T-helper 1 cell (primary cell): Measurements from ENCODE around the gene FRAT1.
A peak's percentile ranks its signal among the peaks of the same experiment; 100 is the strongest.
"Not testable (repeated sequence)": the region's sequence is repeated elsewhere in the genome, so short reads cannot be mapped to it uniquely, and the experiment has no call there.

Source experiments
- DNase-seq, 5 donors: peaks; one replicate each; pipeline ENCODE4 v3.0.0-alpha.2; 2012 to 2020

FRAT1 gene

DNA sequence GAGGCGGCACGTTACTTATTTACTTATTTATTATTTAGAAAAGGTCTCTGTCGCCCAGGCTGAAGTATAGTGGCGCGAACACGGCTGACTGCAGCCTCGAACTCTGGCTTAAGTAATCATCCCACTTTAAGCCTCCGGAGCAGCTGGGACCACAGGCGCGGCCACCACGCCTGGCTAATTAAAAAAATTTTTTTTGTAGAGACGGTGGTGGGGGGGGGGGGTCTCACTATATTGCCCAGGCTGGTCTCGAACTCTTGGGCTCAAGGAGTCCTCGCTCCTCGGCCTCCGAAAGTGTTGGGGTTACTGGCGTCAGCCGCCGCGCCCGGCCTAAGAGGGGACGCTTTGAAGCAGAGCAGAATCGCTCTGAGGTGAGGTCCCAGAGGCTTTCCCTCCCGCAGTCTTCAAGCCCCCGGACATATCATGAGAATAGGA is 16.1 kb downstream of the FRAT1 start:
- DNase-seq = no peak

DNA sequence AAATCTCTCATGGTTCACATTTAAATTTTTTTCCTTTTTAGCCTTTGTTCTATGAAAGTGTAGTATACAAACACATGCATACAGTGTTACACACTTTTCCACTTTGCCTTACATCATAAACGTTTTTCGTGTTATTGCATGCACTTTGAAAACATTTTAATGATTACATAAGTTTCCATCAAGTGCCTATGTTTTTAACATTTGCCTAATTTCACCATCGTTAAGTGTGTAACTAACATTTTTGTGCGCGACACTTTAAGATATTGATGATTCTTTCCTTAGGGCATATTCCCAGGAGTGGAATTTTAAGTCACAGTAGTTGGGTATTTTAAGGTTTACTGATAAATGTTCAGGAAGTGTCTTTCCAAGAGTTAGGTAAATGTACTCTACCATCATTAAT is 16.9 kb downstream of the FRAT1 start:
- no peak for DNase-seq

DNA sequence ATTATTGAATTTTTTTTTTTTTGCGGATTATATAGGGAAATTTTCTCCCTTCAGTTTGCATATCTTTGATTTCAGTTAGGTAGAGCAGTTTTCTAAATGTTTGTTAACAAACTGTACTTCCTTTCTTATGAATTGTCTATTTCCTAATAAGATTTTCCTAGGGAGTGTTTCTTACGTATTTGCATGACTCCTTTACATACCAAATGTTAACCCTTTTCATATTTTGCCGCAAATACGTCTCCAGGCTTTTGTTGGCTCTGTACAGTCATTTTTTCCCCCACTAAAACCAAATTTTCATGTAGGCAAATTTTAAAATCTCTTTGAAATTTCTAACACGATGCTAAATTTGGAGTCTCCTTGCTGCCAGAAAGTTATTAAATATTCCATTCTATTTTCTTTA is 17.4 kb downstream of the FRAT1 start:
- DNase-seq = no peak

DNA sequence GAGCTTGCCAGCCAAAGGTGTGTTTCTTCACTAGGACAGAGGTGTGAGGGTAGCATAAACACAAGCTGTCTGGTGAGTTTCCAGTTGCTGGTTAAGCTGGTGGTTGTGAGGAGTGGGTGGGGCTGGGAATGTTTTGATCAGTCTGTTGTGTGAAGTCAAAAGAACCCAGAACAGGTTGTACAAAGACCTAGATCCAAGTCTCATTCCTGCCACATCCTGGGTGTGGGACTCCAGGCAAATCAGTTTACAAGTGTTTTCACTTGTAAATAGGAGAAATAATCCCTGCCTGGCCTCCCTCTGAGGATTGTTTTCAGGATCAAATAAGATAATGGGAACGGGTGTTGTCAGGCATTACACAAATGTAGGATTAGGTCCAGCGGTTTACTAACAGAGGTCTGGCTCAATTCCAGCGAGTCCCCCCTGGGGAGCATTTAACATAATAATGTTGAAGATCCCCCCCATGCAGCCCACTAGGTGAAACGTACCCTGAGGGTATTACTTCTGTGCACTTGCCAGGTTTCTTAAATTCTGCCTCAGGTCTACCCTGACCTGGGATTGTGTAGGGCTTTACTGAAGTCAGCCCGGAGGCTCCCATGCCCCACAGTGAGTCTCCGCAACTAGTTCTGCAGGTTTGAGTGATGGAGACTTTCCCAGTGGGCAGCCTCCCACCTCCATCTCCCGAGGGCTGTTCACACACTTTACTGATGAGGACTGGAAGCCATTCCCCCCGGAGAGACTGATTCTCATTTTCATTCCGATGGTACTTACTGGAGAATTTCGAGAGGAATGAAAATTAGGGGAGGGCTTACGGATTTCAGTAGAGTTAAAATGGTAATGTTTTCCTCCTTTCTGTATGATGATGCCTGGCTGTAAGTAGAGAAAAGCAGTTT is 18.1 kb downstream of the FRAT1 start:
- DNase-seq = no peak

DNA sequence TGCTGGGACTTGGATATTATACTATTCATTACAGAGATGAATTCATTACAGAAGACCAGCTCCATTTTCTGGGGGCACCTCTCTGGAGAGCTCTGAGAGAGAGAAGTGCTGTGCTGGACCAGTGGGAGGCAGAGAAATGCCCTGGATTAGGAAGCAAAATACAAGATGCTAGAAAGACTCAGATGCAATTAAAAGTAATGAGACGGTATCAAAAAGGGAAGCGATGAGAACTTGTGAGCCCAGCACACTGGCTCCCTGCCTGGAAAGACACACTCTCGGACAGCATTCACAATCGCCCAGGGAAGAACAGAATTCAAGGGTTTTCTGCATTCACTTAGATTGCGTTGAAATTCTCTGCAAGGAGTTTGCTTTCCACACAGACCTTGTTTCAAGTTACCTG is 19.0 kb downstream of the FRAT1 start:
- DNase-seq = no peak

DNA sequence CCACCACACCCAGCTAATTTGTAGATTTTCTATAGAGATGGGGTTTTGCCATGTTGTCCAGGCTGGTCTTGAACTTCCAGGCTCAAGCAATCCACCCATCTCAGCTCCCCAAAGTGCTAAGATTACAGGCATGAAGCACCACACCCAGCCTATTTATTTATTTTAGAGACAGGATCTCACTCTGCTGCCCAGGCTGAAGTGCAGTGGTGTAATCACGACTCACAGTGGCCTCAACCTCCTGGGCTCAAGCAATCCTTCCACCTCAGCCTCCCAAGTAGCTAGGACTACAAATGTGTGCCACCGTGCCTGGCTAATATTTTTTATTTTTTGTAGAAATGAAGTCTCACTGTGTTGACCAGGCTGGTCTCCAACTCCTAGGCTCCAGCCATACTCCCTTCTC is 22.3 kb downstream of the FRAT1 start:
- DNase-seq = no peak

DNA sequence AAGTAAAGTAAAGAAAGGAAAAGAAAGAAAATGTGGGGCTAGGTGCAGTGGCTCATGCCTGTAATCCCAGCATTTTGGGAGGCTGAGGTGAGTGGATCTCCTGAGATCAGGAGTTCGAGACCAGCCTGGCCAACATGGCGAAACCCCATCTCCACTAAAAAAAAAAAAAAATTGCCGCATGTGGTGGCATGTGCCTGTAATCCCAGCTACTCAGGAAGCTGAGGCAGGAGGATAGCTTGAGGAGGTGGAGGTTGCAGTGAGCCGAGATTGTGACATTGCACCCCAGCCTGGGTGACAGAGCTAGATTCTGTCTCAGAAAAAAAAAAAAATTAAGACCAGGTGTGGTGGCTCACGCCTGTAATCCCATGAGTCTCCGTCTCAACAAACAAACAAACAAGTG is 24.6 kb downstream of the FRAT1 start:
- DNase-seq = not testable (repeated sequence)

DNA sequence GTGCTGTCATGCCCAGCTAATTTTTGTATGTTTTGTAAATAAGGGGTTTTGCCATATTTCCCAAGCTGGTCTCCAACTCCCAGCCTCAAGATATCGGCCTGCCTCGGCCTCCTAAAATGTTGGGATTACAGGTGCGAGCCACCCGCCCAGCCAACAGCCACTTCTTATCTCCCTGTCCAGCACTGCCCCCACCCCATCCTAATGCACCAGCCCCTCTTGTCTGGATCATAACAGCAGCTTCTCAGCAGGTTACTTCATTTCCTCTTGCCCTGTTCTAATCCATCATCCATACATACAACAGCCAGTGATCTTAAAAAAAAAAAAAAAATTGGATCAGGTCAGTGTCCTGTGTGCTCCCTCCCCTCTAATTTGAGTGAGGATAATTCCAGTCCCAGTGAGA is 28.2 kb downstream of the FRAT1 start:
- no peak for DNase-seq

DNA sequence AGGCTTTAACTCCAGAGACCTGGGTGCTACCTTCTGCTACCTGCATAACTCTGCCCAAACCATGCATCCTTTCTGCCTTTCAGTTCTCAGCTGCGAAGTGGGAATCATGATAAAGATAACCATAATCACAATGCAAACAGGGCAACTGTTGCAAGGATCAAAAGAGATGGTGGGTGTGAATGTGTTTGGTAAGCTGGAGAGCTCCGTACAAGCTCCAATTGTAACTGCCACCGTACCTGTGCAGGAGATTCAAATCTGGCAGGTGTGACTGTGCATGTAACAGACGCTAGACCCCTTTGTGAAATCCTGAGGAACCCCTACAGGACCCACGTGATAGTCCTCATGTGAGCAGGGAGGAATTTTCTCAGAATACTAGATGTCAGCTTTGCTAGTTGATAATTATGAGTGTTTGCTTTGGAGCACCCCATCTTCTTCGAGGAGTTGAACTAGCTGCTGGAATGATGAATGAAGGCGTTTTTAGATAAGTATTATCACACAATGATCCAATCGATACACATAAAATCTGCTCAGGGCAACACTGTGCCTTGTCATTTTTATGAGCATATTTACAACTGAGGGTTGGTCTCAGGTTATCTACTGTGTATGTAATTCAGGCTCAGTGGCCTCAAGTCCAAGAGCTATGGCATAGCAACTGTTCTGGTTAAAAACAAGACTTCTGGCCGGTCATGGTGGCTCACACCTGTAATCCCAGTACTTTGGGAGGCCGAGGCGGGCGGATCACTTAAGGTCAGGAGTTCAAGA is 30.9 kb downstream of the FRAT1 start:
- DNase-seq = no peak

DNA sequence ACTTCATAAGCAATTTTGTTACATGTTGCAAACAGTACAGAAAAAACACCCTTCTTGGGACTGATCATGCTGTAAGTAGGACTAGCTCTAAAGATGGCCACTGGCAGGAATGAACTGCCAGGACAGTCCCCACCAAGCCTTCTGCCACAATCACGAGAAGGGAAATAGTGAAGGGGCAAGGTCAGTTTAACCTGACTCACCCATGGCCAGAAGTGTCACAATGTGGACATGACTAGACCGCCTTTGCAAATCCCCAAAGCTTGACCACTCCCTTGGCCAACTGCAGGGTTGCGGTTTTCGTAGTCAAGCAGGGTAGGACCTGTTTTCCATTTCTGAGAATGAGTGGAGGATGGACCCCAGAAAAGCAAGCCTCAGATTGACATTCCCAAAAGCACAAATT is 34.9 kb downstream of the FRAT1 start:
- DNase-seq = no peak

DNA sequence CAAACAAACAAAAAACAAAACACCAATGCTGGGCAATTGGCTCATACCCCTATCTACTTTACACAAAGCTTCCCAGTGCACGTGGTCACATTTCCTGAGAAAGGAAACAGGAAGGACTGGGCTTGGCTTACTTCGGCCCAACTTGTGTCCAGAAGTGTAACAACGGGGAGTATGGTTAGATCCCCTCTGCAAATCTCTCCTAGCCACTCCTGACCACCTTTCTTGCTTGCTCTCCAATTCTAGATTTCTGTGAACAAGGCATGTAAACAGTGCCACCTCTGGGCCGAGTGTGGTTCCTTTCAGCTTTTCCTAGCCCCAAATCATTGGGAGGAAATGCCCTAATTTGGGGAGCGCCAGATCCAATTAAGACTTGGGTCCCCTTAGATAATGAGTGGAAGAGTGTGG is 36.5 kb downstream of the FRAT1 start:
- peak in 1 of 5 donors; percentile 13 for DNase-seq

DNA sequence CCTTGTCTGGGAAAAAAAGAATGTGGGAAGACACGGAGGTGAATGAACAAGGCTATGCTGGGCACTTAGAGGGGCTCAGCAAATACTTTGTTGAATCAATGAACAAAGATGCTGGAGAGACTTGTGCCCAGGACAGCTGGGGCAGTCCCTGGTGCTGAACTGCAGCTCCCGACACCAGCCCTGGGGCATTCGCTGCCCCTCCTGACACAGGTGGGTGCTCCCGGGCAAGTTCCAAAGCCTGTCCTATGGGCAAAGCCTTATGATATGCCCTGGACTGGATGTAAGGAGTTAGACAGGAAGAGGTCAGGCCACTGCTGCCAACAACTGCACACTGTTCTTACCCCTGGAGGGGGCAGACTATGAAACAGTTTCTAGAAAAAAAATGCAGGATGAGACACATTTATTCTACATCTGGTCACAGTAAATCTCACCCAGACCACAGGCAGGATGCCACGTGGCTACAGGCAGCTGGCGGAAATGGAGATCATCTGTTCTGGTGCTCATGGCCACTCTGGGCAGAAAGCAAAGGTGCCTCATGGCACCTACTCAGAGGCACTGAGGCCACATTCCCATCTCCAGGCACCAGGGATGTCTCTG is 37.3 kb downstream of the FRAT1 start:
- DNase-seq = no peak

DNA sequence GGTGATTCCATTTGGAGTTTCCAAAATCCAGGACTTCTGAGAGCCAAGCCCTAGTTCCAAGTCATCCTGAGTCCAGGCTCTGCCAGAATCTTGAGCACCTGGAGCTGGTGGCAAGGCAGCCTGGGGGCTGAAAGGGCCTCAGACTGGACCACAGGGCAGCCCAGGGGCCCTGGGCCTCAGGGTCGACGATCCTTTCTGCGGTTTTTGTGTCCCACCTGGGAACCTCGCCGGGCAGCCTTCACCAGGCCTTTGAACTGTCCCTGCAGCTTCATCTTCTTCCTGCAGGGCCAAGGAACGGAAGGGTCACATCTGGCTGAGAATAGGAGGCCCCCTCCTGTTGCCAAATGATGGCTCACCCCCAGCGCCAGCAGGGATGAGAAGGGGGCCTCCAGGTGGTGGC is 37.8 kb downstream of the FRAT1 start:
- DNase-seq = no peak

DNA sequence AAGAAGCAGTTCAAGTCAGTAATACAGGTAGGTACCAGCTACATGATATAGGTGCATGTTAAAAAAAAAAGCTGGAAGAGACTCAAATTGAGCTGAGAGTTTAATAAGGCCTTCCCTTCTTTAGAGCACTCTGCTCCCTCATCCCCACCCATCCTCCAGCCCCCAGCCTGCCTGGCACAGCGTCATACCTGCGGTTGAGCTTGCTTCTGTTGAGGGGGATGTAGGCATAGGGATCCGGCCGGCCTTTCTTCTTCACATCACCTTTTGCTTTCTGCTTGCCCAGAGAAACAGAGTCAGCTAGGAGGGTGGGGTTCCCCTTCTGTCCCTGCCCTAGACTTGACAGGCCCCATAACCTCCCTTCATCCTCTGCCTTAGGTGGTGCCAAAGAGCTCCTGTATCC is 39.3 kb downstream of the FRAT1 start:
- DNase-seq = no peak

DNA sequence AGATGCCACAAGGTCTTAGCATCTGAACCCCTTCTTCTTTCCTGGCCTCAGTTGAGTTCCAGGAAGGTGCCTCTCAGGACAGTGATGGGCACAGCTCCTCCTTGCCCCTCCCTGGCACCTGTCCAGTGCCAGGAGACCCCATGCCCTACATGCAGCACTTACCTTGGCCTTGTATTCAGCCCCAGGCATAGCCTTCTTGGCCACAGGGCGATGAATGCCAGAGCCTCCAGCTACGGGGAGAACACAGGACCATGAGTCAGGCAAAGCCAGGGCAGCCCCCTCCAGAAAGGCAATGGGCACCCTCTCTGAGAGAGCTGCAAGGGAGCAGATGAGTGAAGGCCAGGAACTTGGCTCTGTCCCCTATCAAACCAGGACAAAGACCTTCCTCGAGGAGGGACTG is 39.7 kb downstream of the FRAT1 start:
- DNase-seq = no peak

DNA sequence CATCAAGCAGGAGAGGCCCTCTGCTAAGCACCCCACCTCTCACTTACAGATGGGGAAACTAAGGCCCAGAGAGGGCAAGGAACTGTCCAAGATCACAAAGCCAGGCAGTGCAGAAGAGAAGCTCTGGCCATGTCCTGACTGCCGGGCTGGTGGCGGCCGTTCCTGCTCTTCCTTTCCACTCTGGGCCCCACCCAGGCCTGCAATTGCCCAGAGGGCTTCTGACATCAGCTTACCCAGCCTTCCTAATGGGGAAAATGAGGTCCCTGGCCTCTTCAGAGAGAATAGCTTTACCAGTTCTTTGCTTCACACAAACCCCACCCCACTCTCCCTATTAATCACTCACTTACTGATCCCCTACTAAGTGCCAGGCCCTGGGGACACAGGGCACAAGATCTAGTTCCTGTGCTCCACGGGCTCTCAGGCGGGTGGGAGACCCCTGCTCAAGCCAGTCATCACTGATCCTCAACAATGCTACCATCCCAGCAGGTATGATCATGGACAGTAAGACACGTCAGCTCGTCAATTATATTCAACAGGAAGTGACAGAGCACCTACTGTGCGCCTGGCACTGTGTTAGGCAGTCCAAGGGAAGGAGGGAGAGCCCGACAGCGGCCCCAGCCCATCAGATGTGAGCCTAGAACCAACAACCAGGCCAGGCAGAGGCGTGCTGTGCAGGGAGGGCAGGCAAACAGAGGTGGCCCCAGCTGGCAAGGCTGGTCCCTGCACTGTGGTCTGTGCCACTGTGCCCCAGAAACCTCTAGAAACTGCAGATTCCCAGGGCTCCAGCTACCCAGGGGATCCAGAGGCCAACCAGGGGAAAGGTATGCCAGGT is 41.9 kb downstream of the FRAT1 start:
- no peak for DNase-seq

DNA sequence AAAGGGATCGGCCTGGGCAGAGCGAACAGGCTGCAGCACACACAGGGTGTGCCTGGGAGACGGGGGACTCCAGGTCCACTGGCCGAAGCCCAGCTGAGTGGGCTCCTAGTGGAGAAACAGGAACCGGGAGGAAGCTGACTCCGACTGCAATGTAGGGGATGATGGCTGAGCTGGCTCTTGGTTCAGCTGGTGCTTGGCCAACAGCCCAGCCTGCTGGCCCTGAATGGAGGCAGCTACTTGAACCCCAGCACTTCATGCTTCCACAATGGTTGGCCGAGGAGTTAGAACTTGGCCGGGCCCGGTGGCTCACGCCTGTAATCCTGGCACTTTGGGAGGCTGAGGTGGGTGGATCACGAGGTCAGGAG is 42.4 kb downstream of the FRAT1 start:
- DNase-seq = no peak

DNA sequence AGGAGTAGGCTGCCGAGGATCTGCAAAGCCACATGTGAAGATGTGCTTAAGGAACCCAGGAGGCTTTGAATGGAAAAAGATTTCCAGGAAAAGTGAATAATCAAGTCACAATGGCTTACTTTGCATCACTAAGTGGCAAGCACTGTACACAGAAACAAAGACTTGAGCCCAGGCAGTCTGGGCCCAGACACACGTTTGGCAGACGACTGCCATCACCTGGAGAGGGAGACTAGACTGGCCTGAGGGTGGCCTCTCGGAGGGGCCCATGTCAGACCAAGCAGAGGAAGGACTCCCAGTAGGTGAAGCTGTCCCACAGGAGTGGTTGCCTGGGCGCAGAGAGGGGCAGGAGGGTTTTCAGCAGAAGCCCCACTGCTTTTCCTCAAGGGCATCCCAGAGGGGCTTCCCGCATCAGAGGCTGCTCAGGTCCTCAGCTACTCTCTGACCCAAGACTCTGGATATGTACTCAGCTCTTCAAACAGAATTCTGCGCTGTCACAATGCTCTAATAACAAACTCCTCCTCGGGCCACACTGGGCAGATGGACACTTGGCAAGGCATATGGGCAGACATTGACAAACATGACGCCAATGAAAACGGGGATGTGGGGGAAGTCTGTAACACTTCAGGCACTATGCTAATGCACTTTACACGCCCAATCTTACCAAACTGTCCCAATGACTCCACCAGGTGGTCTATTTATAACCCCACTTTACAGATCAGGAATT is 43.4 kb downstream of the FRAT1 start:
- DNase-seq = no peak

DNA sequence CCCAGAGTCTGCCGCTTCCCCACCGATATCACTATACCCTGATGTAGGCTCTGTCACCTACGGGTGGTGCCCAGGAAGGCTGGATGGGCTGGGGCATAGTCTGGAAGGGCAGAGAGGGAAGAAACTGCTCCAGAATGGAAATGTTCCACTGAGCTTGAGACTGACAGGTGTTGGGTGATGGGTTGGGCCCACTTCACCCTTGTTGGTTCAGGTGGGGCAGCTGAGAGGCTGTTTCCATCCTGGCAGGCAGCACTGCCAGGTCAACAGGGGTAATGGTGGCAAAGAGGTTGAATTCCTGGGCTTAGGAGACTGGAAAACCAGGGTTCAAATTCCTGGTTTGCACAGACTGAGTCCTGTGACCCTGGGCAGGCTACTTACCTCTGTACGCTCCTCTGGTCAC is 44.0 kb downstream of the FRAT1 start:
- DNase-seq = no peak

DNA sequence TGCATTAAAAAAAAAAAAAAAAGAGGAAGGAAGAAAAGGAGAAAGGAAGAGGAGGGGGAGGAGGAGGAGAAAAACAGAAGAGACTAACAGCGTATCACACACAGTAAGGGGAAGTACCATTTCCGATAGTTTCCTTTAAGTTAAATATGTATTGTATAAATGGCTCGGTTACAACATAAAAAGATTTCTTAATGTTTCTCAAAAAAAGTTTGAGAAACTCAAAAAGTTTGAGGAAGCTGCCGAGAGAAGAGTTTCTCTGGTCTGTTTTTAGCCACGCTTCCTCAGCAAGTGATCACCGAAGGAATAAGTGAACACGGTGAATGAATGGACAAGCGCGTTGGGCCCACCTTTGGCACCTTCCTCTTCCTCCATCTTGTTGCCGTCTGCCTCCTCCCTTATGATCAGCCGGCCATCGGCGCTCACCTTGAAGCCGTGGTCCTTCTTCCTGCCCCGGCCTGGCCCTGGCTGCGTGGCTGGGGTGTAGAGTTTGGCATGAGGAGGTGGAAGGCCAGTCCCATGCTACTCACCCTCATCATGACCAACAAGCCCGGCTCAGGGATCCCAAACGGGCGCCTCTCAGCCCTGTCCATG is 46.8 kb downstream of the FRAT1 start:
- DNase-seq = no peak

DNA sequence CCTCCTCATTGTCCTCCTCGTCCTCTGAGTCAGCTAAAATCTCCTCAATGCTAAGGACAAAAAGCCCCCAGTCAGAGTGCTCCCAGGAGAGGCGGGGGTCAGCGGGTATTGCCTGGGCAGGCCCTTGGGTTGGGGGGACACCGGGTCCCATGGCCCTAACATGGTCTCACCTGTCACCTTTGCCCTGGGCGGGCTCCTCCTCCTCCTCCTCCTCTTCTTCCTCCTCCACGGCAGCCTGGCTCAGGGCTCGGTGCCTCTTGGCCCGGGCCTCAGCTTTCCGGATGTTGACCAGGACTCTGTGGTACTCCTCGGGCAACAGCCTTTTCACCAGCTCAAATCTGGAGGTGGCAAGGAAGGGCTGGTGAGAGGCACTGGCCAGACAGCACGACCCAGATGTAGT is 47.5 kb downstream of the FRAT1 start:
- DNase-seq = no peak

DNA sequence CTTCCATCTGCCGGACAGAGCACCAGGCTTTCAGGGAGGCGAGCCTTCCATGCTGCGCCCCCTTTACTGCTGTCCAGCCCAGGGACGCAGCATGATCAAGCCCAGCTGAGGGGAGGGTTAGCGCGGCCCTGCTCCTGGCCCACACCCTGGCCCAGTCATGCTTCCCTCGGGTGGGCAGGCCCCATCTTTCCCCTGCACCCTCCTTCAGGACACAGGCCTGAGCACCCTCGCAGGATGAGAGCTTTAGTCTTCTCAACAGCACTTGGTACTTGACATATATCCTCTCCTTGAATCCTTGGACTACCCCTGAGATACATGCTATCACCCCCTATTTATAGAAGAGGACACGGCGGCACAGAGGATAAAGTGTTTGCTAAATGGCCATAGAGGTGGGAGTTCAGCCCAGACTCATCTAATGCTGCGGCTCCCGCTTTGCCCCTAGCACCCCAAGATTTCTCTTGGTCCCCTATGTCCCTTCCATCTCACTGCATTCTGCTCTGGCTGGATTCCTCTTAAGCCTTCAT is 48.1 kb downstream of the FRAT1 start:
- no peak for DNase-seq
